Stimulated activated CD4-positive, alpha-beta T cell treated with anti-CD3 and anti-CD28 coated beads, Interleukin-4, amount 100 ng/mL, for 24 hours (primary cell): ENCODE measurements around the gene PARD3B.
"Not testable (repeated sequence)": the region's sequence is repeated elsewhere in the genome, so short reads cannot be mapped to it uniquely, and the experiment has no call there.

Source experiments
- DNase-seq: peaks from one replicate; pipeline ENCODE4 v3.0.0-alpha.2; 2020

PARD3B gene

GRCh38 chr2:204545861-204546735 lies 823 bp downstream of the PARD3B start:
- DNase-seq, result no peak

DNA sequence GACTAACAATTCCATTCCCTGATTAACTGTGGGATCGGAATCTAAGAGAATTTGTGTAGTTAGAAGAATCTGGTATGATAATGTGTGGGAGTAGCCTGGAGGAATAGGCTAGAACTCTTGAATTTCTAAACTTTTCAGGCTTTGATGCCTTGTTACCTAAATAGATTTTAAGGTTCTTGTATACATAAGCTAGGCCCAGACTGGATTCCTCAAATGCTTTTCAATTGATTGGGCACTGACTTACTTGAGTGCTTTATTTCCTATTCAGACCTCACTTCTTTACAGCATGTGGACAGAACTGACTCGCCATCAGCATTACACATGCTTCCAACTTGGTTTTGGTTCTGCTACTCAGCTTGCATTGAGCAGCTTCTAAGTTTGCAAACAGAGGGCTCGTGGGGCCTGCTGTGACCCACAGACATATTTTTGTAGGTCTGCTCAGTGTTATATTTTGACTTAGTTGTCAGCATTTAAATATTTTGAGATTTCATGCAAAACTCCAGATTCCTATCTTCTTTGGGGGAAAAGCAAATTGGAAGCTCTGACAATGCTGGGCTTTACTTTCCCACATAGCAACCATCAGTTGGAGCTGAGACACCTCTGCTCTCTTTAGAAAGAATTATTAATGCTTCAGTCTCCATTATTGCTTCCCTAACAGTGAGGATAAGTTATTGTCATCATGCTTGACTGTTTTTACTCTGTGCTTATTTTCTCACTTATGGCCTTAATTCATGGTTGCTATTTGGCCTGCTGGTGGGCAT lies 5.7 kb downstream of the PARD3B start:
- no peak for DNase-seq

DNA sequence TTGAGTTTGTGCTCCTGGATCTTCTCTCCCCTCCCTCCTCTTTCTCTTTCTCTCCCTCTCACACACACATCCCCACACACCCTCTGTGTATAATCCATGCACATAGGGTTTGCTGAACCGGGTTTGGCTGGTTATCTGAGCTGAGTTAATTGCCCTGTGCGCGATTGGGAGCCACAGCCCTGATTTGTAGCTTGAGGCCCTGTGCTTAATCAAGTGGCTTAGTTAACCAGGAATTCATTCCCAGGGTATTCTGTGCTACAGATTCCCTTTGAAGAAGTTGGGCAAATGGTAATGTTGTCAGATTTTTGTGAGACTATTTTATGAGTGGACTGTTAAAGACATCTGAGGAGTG lies 6.2 kb downstream of the PARD3B start:
- DNase-seq, result no peak

DNA sequence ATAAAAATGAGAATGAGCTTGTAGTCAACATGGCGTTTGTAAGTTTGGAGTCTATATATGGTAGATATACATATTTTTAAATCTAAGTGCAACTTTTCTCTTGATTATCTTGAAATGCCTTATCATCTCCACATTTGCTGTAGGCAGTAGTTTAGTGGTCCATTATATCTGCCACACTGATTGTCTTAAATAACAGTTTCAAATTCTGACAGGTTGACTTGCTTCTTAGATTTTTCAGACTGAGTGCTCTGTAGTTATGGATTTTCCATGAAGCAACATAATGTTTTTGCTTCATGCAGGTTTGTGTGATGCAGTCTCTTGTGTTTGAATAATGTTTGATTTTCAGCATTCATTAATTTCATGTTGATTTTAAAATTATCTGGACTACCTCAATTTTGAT lies 12.3 kb downstream of the PARD3B start:
- DNase-seq, result no peak

DNA sequence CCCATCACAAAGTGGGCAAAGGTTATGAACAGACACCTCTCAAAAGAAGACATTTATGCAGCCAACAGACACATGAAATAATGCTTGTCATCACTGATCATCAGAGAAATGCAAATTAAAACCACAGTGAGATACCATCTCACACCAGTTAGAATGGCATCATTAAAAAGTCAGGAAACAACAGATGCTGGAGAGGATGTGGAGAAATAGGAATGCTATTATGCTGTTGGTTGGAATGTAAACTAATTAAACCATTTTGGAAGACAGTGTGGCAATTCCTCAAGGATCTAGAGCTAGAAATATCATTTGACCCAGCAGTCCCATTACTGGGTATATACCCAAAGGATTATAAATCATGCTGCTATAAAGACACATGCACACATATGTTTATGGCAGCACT lies 14.1 kb downstream of the PARD3B start:
- DNase-seq, result not testable (repeated sequence)

- no peak for DNase-seq
These were observed 15.6 kb downstream of the PARD3B start for GRCh38 chr2:204560902-204561301.

DNA sequence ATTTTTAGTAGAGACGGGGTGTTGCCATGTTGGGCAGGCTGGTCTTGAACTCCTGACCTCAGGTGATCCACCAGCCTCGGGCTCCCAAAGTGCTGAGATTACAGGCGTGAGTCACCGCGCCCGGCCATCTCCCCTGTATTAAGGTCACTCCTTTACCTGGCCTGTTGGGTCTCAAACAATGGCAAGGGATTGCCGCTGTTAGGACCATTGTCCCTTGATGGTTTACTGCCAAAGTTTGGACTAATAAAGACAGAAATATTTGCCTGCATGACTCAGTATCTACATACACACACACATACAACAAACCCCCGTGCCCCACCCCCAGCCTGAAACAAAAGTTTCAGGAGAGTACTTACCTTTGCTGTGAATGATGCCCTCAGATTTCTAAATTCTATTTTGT lies 16.5 kb downstream of the PARD3B start:
- DNase-seq, result no peak

GRCh38 chr2:204566439-204566838 lies 21.2 kb downstream of the PARD3B start:
- no peak for DNase-seq

GRCh38 chr2:204570421-204570820 lies 25.1 kb downstream of the PARD3B start:
- DNase-seq, result no peak

- no peak for DNase-seq
These were observed 25.8 kb downstream of the PARD3B start for GRCh38 chr2:204571041-204571440.

DNA sequence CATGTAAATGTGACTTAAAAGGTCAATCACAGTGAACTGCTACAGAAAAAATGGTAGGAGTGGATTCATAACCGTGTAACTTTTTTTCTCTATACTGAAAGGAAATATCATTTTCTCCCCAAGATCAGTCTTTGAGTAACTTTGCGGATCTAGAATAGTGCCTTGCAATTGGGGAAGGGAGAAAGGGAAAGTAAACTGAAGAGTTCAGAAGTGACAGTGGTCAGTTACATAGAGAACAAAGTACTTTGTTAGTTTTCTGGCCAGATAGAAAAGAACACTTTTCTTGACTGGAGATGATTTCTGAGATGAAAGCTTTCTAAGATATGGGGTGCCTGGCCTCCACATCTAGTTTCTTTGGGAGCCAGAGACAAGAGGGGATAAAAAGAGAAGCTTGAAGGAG lies 26.6 kb downstream of the PARD3B start:
- DNase-seq, result no peak

GRCh38 chr2:204573221-204573620 lies 27.9 kb downstream of the PARD3B start:
- DNase-seq, result no peak

DNA sequence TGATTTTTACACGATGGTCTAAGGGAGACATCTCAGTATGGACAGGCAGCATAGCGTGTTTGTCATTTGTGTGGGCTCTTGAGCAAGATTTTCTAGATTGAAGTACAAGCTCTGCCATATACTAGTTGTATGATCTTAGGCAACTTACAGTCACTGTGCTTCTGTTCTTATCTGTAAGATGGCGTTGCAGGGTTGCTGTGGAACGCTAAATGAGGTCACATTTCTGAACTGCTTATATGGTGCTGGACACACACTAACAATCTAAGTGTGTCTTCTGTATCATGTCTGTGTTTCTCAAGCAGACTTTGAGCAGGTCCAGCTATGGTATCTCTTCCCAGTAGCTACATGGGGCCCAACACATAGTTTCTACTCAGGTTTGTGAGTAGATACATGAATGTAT lies 29.2 kb downstream of the PARD3B start:
- no peak for DNase-seq

DNA sequence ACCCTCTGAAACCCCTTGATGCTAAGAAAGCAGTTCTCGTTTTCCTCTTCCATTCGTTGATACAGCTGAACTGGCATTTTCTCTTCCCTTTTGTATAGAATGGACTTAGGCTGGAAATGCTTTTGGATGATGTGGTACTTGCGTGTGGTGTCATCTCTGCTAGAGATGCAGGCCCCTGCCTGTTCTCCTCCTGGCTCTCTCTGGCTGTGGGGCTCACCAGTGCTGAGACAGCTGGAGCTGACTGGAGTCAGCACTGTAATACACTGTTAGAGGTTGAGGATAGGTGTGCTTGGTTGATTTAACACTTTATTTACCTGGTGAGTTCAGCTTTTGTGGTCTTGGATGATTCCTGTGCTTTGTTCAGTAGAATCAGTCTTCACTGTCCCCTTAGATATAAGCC lies 30.2 kb downstream of the PARD3B start:
- DNase-seq, result no peak

GRCh38 chr2:204576362-204576979 lies 31.2 kb downstream of the PARD3B start:
- peak; percentile 14 for DNase-seq

GRCh38 chr2:204578928-204579598 lies 33.8 kb downstream of the PARD3B start:
- DNase-seq, result no peak

DNA sequence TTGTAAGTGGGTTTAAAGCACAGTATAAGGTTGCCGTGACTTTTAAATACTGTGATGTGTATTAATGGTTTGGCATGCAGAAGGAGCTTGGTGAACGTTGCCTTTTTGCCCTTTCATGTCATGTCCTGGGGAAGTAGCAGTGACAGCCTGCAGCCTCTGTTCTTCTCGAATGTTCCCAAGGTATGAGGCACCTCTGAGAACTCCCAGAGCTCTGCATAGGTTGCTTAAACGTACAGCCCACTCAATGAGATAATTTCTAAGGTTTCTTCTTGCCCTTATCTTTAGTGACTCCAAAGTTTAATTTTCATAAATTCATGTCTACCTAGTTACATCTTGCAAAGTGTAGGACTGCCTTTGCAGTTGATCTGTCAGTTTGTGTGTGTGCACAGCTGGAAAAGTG lies 36.7 kb downstream of the PARD3B start:
- DNase-seq, result no peak

DNA sequence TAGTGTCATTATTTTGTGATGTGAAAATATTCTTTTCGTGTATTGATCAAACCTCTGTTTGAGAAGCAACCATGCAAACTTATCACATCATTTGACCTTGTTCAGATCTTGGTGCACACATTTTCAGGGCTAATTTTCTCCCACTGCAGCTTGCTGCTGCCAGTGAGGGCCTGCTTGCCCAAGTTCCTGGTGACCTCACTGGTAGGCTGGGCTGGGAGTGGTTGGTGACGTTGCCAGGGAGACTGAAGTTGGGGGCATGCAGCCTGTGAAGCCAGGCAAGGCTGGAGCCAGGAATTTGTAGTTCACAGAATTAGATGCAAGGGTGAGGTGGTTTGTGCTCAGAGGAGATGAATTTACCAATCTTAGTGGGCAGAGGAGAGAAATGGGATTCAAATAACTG lies 38.5 kb downstream of the PARD3B start:
- no peak for DNase-seq

DNA sequence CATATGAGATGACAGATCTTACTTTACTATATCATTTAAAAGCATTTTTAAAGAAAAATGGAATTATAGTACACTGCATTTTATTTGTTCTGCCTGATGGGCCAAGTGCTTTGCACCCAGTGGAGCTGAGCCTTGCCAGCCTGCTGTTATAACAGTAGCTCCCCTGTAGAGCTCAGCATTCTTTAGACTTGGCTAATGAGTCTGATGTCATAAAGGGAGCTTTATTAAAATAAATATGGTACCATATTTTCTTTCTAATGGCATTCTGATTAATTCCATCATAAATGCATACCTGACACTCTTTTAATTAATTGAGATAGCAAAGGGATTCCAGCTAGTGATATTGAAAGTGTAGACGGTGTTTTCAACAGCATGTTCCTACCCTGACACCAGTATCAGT lies 40.7 kb downstream of the PARD3B start:
- DNase-seq, result no peak

GRCh38 chr2:204586444-204587180 lies 41.3 kb downstream of the PARD3B start:
- no peak for DNase-seq

DNA sequence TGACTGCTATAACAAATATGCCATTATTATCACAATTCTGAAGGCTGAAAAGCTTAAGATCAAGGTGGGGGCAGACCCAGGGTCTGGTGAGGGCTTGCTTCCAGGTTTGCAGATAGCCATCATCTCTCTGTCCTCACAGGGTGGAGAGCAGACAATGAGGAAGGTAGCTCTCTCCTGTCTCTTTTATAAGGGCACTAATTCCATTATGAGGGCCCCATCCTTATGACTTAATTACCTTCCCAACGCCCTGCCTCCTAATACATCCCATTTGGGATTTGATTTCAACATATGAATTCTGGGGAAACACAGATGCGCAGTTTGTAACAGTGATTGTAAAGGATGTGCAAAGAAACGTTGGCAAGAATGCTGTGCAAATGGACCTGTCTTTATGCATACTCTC lies 44.8 kb downstream of the PARD3B start:
- no peak for DNase-seq

DNA sequence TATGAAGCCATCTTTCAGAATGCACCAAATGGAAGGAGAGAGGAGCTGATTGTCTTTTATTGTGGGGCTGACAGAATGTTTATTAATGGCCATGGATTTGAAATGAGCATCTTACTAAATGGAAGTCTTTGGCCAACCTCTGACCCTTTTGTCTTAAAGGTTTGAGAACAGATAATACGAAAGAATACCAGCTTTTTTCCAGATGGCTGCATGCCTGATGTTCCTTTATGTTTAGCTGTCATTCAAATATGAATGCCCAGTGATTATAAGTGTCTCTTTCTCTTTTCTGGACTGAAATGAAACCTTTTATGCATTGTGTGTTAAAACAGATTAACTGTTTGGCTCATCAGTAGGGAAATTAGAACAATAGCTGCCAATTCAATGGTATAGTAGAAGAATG lies 46.0 kb downstream of the PARD3B start:
- no peak for DNase-seq

GRCh38 chr2:204604061-204604460 lies 58.8 kb downstream of the PARD3B start:
- DNase-seq, result no peak
